Measurements from ENCODE around the gene RHOV.
"Not testable (repeated sequence)": the region's sequence is repeated elsewhere in the genome, so short reads cannot be mapped to it uniquely, and the experiment has no call there.

The RHOV gene

DNA sequence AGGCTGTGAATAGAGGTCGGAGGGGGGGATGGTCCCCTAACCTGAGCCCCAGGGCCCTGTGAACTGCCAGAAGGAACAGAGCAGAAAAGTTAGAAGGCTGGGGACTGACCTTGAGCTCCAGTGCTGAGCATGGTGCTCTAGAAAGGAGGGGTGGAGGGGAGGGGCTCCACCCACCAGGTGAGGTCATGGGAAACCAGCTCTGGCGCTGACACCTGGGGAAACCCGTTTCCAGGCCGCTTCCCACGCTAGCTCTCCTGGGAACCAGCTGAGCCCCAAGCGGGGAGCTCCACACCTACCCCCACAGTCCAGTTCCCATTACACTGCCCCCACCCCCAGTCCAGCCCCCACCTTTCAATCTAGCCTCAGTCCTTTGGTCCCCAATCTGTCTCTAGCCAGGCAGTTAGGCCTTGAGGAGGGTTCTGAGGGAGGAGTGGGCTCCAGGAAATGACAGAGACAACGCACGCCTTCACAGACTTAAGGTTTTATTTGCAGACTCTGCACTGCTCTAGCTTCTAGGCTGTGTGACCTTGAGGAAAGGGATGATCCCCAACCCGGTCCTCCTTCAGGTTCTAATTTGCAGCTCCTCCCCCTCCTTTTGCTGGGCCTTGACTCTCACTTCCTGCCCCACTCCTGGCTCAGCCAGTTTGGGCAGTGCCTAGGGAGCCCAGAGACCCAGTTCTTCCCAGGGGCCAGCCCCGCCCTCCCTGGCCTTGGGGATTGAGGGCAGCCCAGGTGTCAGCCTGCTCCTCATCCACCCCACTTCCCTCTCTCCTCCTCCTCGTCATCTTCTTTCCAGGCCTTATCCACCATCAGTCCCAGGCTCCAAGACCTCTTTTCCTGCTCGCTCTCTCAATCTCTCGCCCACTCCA lies 2.1 kb downstream of the RHOV start:
- DNase-seq, result no peak

- DNase-seq, result no peak
Observed at GRCh38 chr15:40870716-40871115, 3.3 kb downstream of the RHOV start.

- DNase-seq, result no peak
Observed at GRCh38 chr15:40869686-40870085, 4.3 kb downstream of the RHOV start.

DNA sequence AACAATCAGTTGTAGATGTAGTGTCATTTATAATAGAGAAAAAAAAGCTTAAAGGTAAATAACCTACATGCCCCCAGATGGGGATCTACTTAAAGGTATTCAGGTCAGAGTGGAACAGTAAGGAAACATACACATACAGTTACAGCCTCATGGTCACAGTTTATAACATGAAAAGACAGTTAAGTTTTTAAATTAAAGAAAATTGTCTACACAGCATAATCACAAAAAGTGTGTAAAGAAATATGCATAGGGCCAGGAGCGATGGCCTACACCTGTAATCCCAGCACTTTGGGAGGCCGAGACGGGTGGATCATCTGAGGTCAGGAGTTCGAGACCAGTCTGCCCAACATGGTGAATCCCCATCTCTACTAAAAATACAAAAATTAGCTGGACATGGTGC lies 6.8 kb downstream of the RHOV start:
- no peak for DNase-seq

DNA sequence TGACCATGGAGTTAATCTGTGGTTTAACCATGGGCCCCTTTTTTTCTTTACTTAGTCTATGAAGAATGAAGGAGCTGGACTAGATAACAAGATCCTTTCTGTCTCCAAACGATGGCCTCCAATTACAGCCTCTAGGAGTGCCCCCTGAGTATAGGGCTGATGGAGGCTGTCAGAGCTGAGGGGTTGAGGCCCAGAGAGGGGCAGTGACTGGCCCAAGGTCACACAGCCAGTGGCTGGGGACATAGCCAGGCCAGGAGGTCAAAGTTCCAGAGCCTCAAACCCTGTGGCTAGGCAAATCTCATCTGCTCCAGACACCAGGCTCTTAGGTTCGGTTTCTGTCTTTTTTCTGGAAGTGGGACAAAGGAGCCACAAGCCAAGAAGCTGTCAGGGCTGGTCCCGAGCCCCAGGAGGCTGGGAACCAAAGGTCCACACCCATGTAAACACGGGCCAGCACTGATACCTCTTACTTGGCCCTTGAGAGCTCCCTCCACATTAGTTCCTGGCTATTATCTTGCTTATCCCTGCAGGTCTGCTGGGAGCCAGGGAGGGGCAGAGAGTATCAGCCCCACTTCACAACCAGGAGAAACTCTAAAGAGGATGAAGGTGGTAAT lies 10.3 kb downstream of the RHOV start:
- DNase-seq, result no peak

DNA sequence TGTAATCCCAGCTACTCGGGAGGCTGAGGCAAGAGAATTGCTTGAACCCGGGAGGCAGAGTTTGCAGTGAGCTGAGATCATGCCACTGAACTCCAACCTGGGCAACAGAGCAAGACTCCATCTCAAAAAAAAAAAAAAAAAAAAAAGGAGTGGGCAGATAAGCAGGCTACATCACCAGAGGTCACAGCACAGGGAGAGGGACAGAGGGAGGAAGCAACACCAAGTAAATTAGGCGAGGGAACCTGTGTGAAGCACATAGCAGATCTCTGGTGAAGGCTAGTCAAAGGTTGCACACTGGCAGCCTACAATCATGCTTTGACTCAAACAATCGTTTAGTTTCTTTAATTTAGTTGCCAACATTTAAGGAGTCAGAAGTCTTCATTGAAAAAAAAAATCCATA lies 12.9 kb downstream of the RHOV start:
- not testable (repeated sequence) for DNase-seq

DNA sequence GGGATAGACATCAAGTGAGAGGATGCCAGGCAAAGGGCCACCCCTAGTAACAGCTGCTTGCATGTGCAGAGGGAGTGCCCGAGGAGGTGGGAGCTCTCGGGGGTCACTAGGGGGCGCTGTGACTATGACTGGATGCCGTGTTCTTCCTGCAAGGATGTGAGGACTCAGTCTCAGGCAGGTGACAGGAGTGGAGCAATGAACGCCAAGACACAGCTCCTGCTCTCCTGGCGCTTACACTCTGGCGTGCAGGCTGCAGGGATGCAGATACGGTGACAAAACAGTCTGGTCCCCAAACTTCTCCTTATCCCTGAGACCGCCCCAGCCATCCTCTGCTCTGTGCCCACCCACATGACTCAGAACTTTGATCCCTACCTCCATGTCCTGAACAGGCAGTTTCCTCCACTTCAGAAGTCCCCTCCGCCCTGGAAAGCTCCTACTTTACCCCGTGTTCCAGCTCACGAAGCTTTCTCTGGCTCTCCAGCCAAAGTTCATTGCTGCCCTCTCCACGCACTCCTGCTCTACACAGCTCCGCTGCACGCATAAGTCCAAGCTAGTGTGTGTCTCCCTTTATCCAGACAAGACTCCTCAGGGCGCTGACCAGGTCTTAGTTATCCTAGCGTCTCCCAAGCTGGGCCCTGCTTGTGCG lies 14.7 kb downstream of the RHOV start:
- DNase-seq, result peak; percentile 54

DNA sequence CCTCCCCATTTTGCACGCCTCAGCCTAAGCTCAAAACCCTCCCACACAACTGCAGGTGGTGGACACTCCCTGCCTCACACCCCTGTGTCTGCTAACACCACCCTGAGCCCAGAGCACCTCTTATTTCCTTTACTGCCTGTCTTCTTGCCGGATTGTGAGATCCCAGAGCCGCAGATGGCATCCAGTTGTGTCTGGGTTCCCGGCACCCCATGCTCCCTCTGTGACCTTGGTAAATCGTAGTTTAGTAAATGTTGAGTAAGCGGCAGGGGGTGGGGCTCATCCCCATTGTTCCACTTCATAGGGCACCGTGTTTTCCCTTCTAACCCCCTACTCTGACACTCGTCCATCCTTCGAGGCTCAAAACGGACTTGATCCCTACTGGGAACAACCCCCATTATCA lies 15.3 kb downstream of the RHOV start:
- no peak for DNase-seq

- peak; percentile 47 for DNase-seq
Observed at GRCh38 chr15:40857601-40858341, 16.3 kb downstream of the RHOV start.

- DNase-seq, result no peak
Observed at GRCh38 chr15:40856746-40857145, 17.3 kb downstream of the RHOV start.

GRCh38 chr15:40855706-40856234 lies 18.3 kb downstream of the RHOV start:
- DNase-seq, result no peak

DNA sequence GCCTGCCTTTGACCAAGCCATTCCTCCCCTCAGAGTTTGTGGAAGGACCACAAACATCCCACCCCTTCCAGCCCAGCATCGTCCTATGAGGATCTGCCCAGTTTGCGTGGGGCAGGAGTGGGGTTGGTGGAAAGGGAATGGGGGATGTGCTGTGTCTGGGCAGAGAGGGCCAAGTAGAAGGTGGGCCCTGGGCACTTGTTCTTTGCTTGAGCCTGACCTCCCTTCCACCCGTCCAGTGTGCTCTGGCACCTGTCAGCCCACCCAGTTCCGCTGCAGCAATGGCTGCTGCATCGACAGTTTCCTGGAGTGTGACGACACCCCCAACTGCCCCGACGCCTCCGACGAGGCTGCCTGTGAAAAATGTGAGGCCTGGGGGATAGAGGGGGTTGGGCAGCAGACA lies 19.9 kb downstream of the RHOV start:
- no peak for DNase-seq

- DNase-seq, result no peak
Observed at GRCh38 chr15:40853241-40853890, 20.7 kb downstream of the RHOV start.

DNA sequence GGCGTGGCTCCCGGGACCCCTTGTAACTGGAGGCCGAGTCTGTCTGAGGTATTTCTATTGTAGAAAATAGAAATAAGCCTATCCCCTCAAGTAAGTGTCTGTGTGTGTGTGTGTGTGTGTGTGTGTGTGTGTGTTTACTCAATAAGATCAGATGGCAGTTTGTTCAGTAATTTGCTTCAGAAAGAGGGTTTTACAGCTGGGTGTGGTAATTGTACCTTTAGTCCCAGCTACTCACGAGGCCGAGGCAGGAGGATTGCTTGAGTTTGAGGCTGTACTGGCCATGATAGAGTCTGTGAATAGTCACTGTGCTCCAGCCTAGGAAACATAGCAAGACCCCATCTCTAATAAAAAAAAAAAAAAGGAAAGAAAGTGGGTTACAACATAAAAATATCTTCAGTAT lies 21.5 kb downstream of the RHOV start:
- DNase-seq, result no peak

- no peak for DNase-seq
Observed at GRCh38 chr15:40850576-40851112, 23.4 kb downstream of the RHOV start.

GRCh38 chr15:40847223-40847961 lies 26.6 kb downstream of the RHOV start:
- DNase-seq, result no peak

DNA sequence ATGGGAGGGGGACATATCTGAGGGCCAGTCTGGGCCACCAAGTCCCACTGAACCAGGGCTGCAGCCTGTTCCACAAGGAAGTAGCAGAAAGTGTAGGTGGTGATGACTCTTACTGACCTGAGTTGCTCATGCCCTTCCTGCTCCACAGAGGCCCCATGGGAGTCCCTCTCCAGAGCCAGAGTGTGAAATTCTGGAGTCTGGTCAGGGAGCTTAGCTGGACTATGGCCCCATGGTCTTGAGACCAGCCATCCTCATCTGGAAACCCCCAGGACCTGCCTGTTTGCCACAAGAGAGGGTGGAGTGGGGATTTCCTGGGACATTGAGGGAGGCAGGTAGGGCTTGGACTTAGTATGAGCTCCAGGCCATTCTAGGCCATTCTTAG lies 27.2 kb downstream of the RHOV start:
- no peak for DNase-seq

GRCh38 chr15:40845511-40846284 lies 28.3 kb downstream of the RHOV start:
- DNase-seq, result no peak

- no peak for DNase-seq
Observed at GRCh38 chr15:40845036-40845435, 29.0 kb downstream of the RHOV start.

- DNase-seq, result no peak
Observed at GRCh38 chr15:40844696-40845030, 29.4 kb downstream of the RHOV start.

Measured in NCI-H1048 (cell line).